ENCODE data around the gene IMMP2L.
"Not testable (repeated sequence)": the region's sequence is repeated elsewhere in the genome, so short reads cannot be mapped to it uniquely, and the experiment has no call there.

The IMMP2L gene

DNA sequence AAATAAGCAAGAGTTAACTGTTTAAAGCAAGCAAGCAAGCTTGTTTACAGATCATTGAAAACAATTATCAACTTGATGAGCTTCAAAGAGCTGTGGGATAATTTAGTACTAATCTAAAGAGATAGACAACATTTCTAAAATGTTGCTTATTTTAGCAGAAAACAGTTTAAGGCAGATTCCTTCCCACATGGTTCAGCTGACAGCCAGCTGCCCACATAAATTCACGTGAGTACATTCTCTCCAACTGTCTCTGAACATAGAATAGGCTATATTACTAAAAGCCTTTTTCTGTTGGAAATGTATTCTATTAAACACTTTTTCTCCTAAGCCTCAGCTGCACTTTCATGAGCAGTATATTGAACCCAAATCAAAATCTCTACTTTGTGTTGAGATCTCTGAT, 297.3 kb downstream of the IMMP2L start:
- Histone ChIP-seq H3K9ac (ENCODE audit: low read length) (no peak overlapping the region), H3K4me3 (ENCODE audit: low read depth, low read length) (no peak overlapping the region), H3K4me1 (ENCODE audit: control insufficient read depth, insufficient read depth, low read length) (peaks cover 5% of the 10 kb centered on the region; the same call in 1 of the 2 replicates), H3K36me3 (ENCODE audit: control insufficient read depth, insufficient read depth, low read length) (no peaks in the 10 kb centered on the region), H3K27ac (ENCODE audit: low read depth, low read length) (no peak overlapping the region), H3K9me3 (ENCODE audit: control insufficient read depth, insufficient read depth, low read depth, low read length) (no peaks in the 10 kb centered on the region), H3K27me3 (ENCODE audit: control insufficient read depth, insufficient read depth, low read length) (no peaks in the 10 kb centered on the region)

GRCh38 chr7:111264111-111264868, 298.0 kb downstream of the IMMP2L start:
- no peaks in the 10 kb centered on the region for H3K36me3 ChIP-seq (ENCODE audit: control insufficient read depth, insufficient read depth, low read length)
- no peak overlapping the region for H3K27ac ChIP-seq (ENCODE audit: low read depth, low read length)
- no peak overlapping the region for H3K4me3 ChIP-seq (ENCODE audit: low read depth, low read length)
- no peaks in the 10 kb centered on the region for H3K27me3 ChIP-seq (ENCODE audit: control insufficient read depth, insufficient read depth, low read length)
- H3K9me3 ChIP-seq (ENCODE audit: control insufficient read depth, insufficient read depth, low read depth, low read length), result no peaks in the 10 kb centered on the region
- no peak overlapping the region for H3K9ac ChIP-seq (ENCODE audit: low read length)
- H3K4me1 ChIP-seq (ENCODE audit: control insufficient read depth, insufficient read depth, low read length), result peaks cover 5% of the 10 kb centered on the region; the same call in 1 of the 2 replicates

DNA sequence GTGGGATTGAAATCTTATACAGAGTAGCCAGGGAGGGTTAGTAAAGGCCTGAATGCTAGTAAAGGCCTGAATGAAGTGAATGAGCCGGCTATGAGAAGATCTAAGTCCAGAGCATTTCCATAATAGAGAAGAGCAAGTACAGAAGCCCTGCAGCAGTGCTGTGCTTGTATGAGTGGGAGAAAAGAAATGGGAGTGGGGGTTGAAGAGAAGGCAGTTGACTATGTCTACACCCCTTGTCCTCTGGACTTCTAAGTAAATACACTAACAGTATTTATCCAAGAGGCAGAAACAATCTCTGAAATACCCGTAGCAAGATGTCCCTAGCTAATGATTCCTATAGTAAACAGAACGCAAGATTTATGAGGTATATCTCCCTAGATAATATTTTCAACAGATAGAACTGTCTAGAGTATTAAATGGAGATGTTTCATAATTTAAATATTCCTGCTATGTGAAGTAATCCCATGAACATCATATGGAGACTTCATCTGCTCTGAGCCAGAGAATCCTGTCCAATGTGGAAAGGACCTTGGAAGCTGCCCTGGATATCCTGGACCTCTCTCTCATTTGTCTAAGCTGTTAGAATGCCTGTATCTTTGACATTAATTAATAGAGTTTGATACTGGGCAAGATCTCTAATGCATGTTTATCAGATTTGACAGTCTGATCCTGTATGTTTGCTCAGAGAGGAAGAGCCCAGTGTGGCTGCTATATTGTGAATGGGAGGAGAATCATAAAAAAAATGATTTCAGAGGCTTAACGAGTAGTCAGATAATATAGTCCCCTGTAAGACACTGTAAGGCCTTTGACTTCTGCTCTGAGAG, 299.8 kb downstream of the IMMP2L start:
- H3K27me3 ChIP-seq (ENCODE audit: control insufficient read depth, insufficient read depth, low read length), result no peaks in the 10 kb centered on the region
- H3K36me3 ChIP-seq (ENCODE audit: control insufficient read depth, insufficient read depth, low read length), result no peaks in the 10 kb centered on the region
- no peaks in the 10 kb centered on the region for H3K9me3 ChIP-seq (ENCODE audit: control insufficient read depth, insufficient read depth, low read depth, low read length)
- H3K4me3 ChIP-seq (ENCODE audit: low read depth, low read length), result no peak overlapping the region
- H3K4me1 ChIP-seq (ENCODE audit: control insufficient read depth, insufficient read depth, low read length), result peaks cover 5% of the 10 kb centered on the region; the same call in 1 of the 2 replicates
- no peak overlapping the region for H3K9ac ChIP-seq (ENCODE audit: low read length)
- H3K27ac ChIP-seq (ENCODE audit: low read depth, low read length), result no peak overlapping the region

DNA sequence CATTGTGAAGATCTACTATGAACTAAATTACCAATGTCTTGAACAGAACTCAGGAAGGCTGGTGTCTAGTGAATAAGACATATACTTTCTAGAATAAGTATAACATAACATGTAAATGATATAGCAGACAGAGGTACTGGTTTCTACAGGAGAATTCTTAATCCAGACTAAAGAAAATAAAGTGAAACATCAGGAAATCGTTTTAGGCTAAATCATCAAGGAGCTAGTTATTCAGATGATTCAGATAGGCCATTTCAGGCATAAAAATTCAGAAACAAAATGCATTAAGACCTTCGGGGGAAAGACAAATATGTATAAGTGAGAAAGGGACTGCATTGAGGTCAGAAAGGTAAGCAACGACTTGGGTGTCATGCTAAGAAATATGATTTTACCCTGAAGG, 300.8 kb downstream of the IMMP2L start:
- no peaks in the 10 kb centered on the region for H3K9me3 ChIP-seq (ENCODE audit: control insufficient read depth, insufficient read depth, low read depth, low read length)
- H3K9ac ChIP-seq (ENCODE audit: low read length), result no peak overlapping the region
- H3K4me3 ChIP-seq (ENCODE audit: low read depth, low read length), result no peak overlapping the region
- no peak overlapping the region for H3K27ac ChIP-seq (ENCODE audit: low read depth, low read length)
- H3K36me3 ChIP-seq (ENCODE audit: control insufficient read depth, insufficient read depth, low read length), result no peaks in the 10 kb centered on the region
- H3K4me1 ChIP-seq (ENCODE audit: control insufficient read depth, insufficient read depth, low read length), result no peaks in the 10 kb centered on the region; the same call in 1 of the 2 replicates
- H3K27me3 ChIP-seq (ENCODE audit: control insufficient read depth, insufficient read depth, low read length), result no peaks in the 10 kb centered on the region

DNA sequence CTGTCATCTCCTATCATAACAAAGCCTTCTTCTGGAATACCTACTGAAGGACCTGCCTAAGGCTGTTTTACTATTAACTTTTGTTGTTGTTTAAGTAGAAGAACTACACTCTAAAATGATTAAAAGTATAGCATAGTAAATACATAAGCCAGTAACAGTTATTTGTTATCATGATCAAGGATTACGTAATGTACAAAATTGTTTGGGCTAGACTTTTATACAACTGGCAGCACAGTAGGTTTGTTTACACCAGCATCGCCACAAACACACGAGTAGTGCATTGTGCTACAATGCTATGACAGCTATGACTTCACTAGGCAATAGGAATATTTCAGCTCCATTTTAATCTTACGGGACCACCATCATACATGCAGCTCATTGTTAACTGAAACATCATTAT, 302.3 kb downstream of the IMMP2L start:
- Histone ChIP-seq H3K4me1 (ENCODE audit: control insufficient read depth, insufficient read depth, low read length) (no peaks in the 10 kb centered on the region), H3K36me3 (ENCODE audit: control insufficient read depth, insufficient read depth, low read length) (no peaks in the 10 kb centered on the region), H3K9me3 (ENCODE audit: control insufficient read depth, insufficient read depth, low read depth, low read length) (no peaks in the 10 kb centered on the region), H3K9ac (ENCODE audit: low read length) (no peak overlapping the region), H3K4me3 (ENCODE audit: low read depth, low read length) (no peak overlapping the region), H3K27me3 (ENCODE audit: control insufficient read depth, insufficient read depth, low read length) (no peaks in the 10 kb centered on the region), H3K27ac (ENCODE audit: low read depth, low read length) (no peak overlapping the region)

- Histone ChIP-seq H3K9me3 (ENCODE audit: control insufficient read depth, insufficient read depth, low read depth, low read length) (0 out of 2 replicates have a peak, but pooled peaks cover 2% of the 10 kb centered on the region), H3K27ac (ENCODE audit: low read depth, low read length) (no peak overlapping the region), H3K4me1 (ENCODE audit: control insufficient read depth, insufficient read depth, low read length) (peaks cover 8% of the 10 kb centered on the region; the same call in 1 of the 2 replicates), H3K9ac (ENCODE audit: low read length) (no peak overlapping the region), H3K36me3 (ENCODE audit: control insufficient read depth, insufficient read depth, low read length) (no peaks in the 10 kb centered on the region), H3K27me3 (ENCODE audit: control insufficient read depth, insufficient read depth, low read length) (no peaks in the 10 kb centered on the region), H3K4me3 (ENCODE audit: low read depth, low read length) (no peak overlapping the region)
Measured at GRCh38 chr7:111256391-111256790, 305.9 kb downstream of the IMMP2L start.

DNA sequence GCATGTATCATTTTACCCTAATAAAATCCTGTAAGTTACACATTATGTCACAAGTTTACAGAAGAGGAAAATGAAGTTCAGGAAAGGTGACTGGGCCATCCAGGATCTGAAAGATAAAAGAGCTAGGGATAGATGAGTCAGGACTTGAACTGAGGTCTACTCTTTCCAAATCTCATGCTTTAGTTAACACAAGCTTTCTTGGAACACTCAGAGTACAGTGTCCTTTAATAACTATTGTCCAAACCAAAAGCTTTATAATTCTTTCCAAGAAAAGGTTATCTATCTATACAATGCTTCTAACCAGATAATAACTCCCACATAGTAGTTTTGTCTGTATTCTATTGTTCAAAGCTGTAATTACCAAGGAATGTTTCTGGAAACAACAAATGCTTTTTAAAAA, 306.7 kb downstream of the IMMP2L start:
- Histone ChIP-seq H3K9ac (ENCODE audit: low read length) (no peak overlapping the region), H3K9me3 (ENCODE audit: control insufficient read depth, insufficient read depth, low read depth, low read length) (0 out of 2 replicates have a peak, but pooled peaks cover 3% of the 10 kb centered on the region), H3K27ac (ENCODE audit: low read depth, low read length) (no peak overlapping the region), H3K27me3 (ENCODE audit: control insufficient read depth, insufficient read depth, low read length) (no peaks in the 10 kb centered on the region), H3K36me3 (ENCODE audit: control insufficient read depth, insufficient read depth, low read length) (no peaks in the 10 kb centered on the region), H3K4me1 (ENCODE audit: control insufficient read depth, insufficient read depth, low read length) (peaks cover 8% of the 10 kb centered on the region; the same call in 1 of the 2 replicates), H3K4me3 (ENCODE audit: low read depth, low read length) (no peak overlapping the region)

- H3K27me3 ChIP-seq (ENCODE audit: control insufficient read depth, insufficient read depth, low read length); H3K27ac ChIP-seq (ENCODE audit: low read depth, low read length); H3K4me1 ChIP-seq (ENCODE audit: control insufficient read depth, insufficient read depth, low read length); H3K9ac ChIP-seq (ENCODE audit: low read length); H3K36me3 ChIP-seq (ENCODE audit: control insufficient read depth, insufficient read depth, low read length); H3K4me3 ChIP-seq (ENCODE audit: low read depth, low read length); H3K9me3 ChIP-seq (ENCODE audit: control insufficient read depth, insufficient read depth, low read depth, low read length): not testable (repeated sequence)
Measured at GRCh38 chr7:111251365-111251764, 310.9 kb downstream of the IMMP2L start.

DNA sequence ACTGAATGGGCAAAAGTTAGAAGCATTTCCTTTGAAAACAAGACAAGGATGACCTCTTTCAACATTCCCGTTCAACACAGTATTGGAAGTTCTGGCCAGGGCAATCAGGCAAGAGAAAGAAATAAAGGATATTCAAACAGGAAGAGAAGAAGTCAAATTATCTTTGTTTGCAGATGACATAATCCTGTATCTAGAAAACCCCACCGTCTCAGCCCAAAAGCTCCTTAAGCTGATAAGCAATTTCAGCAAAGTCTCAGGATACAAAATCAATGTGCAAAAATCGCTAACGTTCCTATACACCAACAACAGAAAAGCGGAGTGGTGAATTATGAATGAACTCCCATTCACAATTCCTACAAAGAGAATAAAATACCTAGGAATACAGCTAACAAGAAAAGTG, 312.5 kb downstream of the IMMP2L start:
- not testable (repeated sequence) for H3K4me1 ChIP-seq (ENCODE audit: control insufficient read depth, insufficient read depth, low read length); H3K9me3 ChIP-seq (ENCODE audit: control insufficient read depth, insufficient read depth, low read depth, low read length); H3K27me3 ChIP-seq (ENCODE audit: control insufficient read depth, insufficient read depth, low read length); H3K27ac ChIP-seq (ENCODE audit: low read depth, low read length); H3K9ac ChIP-seq (ENCODE audit: low read length); H3K4me3 ChIP-seq (ENCODE audit: low read depth, low read length); H3K36me3 ChIP-seq (ENCODE audit: control insufficient read depth, insufficient read depth, low read length)

DNA sequence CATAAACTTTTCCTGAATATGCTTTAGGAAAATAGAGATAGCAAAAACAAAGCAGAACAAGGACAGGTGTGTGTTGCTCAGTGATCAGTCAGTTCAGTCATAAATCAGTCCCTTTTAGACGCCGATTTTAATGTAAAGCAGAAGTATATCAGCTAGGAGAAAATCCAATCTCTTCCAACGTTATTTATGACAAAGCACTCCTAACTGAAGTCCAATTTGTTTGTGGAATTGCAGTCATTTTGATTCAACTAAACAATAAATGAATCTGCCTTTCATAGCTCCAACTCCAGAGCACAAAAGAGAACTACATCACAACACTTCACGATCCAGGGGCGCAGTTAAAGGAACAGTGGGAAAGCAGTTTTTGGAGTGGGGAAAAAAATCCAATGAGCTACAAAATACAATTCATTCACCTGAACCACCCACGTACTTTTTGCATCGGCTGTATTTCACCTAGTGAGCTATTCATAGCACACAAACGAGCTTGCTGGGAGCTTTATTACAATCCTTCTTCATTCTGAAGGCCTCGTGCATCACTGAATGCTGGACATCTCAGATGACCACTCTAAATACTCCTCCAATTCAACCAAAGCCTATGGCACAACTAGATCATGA, 320.0 kb downstream of the IMMP2L start:
- H3K36me3 ChIP-seq (ENCODE audit: control insufficient read depth, insufficient read depth, low read length), result no peaks in the 10 kb centered on the region
- H3K27ac ChIP-seq (ENCODE audit: low read depth, low read length), result no peak overlapping the region
- H3K9me3 ChIP-seq (ENCODE audit: control insufficient read depth, insufficient read depth, low read depth, low read length), result no peaks in the 10 kb centered on the region
- H3K4me3 ChIP-seq (ENCODE audit: low read depth, low read length), result no peak overlapping the region
- H3K9ac ChIP-seq (ENCODE audit: low read length), result no peak overlapping the region
- peaks cover 9% of the 10 kb centered on the region; the same call in 1 of the 2 replicates for H3K4me1 ChIP-seq (ENCODE audit: control insufficient read depth, insufficient read depth, low read length)
- H3K27me3 ChIP-seq (ENCODE audit: control insufficient read depth, insufficient read depth, low read length), result no peaks in the 10 kb centered on the region

- Histone ChIP-seq H3K36me3 (ENCODE audit: control insufficient read depth, insufficient read depth, low read length) (no peaks in the 10 kb centered on the region), H3K9ac (ENCODE audit: low read length) (no peak overlapping the region), H3K27me3 (ENCODE audit: control insufficient read depth, insufficient read depth, low read length) (no peaks in the 10 kb centered on the region), H3K4me1 (ENCODE audit: control insufficient read depth, insufficient read depth, low read length) (peaks cover 9% of the 10 kb centered on the region; the same call in 1 of the 2 replicates), H3K4me3 (ENCODE audit: low read depth, low read length) (no peak overlapping the region), H3K27ac (ENCODE audit: low read depth, low read length) (no peak overlapping the region), H3K9me3 (ENCODE audit: control insufficient read depth, insufficient read depth, low read depth, low read length) (no peaks in the 10 kb centered on the region)
Measured at GRCh38 chr7:111240371-111240770, 321.9 kb downstream of the IMMP2L start.

Measured in HUES6 (cell line).